ENCODE results near the gene CCL3.
"Not testable (repeated sequence)": the region's sequence is repeated elsewhere in the genome, so short reads cannot be mapped to it uniquely, and the experiment has no call there.

DNA sequence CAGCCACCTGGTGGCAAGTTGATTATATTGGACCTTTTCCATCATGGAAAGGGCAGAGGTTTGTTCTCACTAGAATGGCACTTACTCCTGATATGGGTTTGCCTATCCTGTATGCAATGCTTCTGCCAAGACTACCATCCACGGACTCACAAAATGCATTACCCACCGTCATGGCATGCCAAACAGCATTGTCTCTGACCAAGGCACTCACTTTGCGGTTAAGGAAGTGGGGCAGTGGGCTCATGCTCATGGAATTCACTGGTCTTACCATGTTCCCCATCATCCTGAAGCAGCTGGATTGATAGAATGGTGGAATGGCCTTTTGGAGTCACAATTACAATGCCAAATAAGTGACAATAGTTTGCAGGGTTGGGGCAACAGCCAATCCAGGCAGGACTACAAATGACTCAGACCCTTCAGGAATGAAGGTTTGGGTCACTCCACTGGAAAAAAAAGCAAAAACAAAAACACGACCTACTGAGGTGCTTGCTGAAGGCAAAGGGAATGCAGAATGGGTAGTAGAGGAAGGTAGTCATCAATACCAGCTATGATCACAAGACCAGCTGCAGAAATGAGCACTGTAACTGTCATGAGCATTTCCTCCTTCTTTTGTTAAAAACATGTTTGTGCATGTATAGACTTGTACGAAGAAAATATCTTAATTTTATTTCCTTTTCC lies 25.2 kb upstream of the CCL3 start:
- TF ChIP-seq, protein P1, sequence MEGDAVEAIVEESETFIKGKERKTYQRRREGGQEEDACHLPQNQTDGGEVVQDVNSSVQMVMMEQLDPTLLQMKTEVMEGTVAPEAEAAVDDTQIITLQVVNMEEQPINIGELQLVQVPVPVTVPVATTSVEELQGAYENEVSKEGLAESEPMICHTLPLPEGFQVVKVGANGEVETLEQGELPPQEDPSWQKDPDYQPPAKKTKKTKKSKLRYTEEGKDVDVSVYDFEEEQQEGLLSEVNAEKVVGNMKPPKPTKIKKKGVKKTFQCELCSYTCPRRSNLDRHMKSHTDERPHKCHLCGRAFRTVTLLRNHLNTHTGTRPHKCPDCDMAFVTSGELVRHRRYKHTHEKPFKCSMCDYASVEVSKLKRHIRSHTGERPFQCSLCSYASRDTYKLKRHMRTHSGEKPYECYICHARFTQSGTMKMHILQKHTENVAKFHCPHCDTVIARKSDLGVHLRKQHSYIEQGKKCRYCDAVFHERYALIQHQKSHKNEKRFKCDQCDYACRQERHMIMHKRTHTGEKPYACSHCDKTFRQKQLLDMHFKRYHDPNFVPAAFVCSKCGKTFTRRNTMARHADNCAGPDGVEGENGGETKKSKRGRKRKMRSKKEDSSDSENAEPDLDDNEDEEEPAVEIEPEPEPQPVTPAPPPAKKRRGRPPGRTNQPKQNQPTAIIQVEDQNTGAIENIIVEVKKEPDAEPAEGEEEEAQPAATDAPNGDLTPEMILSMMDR (conservative IDR thresholded peaks at IDR 0.05; ENCODE audit: low read depth in 2 of 2): not testable (repeated sequence)
- TF ChIP-seq, protein P2, sequence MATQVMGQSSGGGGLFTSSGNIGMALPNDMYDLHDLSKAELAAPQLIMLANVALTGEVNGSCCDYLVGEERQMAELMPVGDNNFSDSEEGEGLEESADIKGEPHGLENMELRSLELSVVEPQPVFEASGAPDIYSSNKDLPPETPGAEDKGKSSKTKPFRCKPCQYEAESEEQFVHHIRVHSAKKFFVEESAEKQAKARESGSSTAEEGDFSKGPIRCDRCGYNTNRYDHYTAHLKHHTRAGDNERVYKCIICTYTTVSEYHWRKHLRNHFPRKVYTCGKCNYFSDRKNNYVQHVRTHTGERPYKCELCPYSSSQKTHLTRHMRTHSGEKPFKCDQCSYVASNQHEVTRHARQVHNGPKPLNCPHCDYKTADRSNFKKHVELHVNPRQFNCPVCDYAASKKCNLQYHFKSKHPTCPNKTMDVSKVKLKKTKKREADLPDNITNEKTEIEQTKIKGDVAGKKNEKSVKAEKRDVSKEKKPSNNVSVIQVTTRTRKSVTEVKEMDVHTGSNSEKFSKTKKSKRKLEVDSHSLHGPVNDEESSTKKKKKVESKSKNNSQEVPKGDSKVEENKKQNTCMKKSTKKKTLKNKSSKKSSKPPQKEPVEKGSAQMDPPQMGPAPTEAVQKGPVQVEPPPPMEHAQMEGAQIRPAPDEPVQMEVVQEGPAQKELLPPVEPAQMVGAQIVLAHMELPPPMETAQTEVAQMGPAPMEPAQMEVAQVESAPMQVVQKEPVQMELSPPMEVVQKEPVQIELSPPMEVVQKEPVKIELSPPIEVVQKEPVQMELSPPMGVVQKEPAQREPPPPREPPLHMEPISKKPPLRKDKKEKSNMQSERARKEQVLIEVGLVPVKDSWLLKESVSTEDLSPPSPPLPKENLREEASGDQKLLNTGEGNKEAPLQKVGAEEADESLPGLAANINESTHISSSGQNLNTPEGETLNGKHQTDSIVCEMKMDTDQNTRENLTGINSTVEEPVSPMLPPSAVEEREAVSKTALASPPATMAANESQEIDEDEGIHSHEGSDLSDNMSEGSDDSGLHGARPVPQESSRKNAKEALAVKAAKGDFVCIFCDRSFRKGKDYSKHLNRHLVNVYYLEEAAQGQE (IDR thresholded peaks at IDR 0.05; ENCODE audit: unreplicated experiment): not testable (repeated sequence)
- not testable (repeated sequence) for TF ChIP-seq POLR2AphosphoS5 (IDR thresholded peaks at IDR 0.05; ENCODE audit: low read depth); EZH2phosphoT487 (IDR thresholded peaks at IDR 0.05; ENCODE audit: unreplicated experiment); EZH2 (IDR thresholded peaks at IDR 0.05; ENCODE audit: low read depth, unreplicated experiment); ZNF331 (CRISPR knock-in tag; IDR thresholded peaks at IDR 0.05; ENCODE audit: low read depth)
- TF ChIP-seq, protein P3, sequence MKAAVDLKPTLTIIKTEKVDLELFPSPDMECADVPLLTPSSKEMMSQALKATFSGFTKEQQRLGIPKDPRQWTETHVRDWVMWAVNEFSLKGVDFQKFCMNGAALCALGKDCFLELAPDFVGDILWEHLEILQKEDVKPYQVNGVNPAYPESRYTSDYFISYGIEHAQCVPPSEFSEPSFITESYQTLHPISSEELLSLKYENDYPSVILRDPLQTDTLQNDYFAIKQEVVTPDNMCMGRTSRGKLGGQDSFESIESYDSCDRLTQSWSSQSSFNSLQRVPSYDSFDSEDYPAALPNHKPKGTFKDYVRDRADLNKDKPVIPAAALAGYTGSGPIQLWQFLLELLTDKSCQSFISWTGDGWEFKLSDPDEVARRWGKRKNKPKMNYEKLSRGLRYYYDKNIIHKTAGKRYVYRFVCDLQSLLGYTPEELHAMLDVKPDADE (IDR thresholded peaks at IDR 0.05): not testable (repeated sequence)
